Spleen (tissue), 11 donors: ENCODE measurements around the gene PDGFRA. TPM values are rescaled to one million over a fixed set of nuclear protein-coding genes. Genes with fewer than 3 reads are reported as not detected.

Experiments used
- DNase-seq: peaks from one replicate; pipeline ENCODE4 v3.0.0-alpha.2; 2020
- H3K27ac ChIP-seq, 8 donors: fragments of 200-600 bp; sonication (generic) in 7 of 8; 1 replicate in 4 of 8; 2 replicates in 4 of 8; pipeline versions ENCODE4 v1.5.0 to v1.8.0; 2016 to 2021; ENCODE audit warnings: inconsistent platforms in 4 of 8, mild to moderate bottlenecking in 4 of 8, moderate library complexity in 1 of 8
- H3K27me3 ChIP-seq, 7 donors: fragments of 200-600 bp; sonication (generic) in 6 of 7; replicated peaks in 1 of 7; 1 replicate in 4 of 7; 2 replicates in 3 of 7; pipeline versions ENCODE4 v1.5.0 to v1.8.0; 2016 to 2021; ENCODE audit warnings: inconsistent platforms in 3 of 7, mild to moderate bottlenecking in 1 of 7
- H3K36me3 ChIP-seq, 6 donors: fragments of 200-600 bp; sonication (generic) in 5 of 6; 1 replicate in 4 of 6; 2 replicates in 2 of 6; pipeline versions ENCODE4 v1.5.0 to v1.8.0; 2016 to 2021; ENCODE audit warnings: inconsistent platforms in 2 of 6
- H3K4me1 ChIP-seq, 6 donors: fragments of 200-600 bp; sonication (generic) in 5 of 6; 1 replicate in 3 of 6; 2 replicates in 3 of 6; pipeline versions ENCODE4 v1.5.0 to v1.8.0; 2016 to 2021; ENCODE audit warnings: inconsistent platforms in 3 of 6
- H3K4me3 ChIP-seq, 8 donors: fragments of 200-600 bp; sonication (generic) in 7 of 8; 1 replicate in 4 of 8; 2 replicates in 4 of 8; pipeline versions ENCODE4 v1.5.0 to v1.8.0; 2016 to 2021; ENCODE audit warnings: inconsistent platforms in 4 of 8, mild to moderate bottlenecking in 4 of 8, moderate library complexity in 2 of 8
- H3K9me3 ChIP-seq, 8 donors: fragments of 200-600 bp; sonication (generic) in 7 of 8; 1 replicate in 4 of 8; 2 replicates in 4 of 8; pipeline versions ENCODE4 v1.5.0 to v1.8.0; 2016 to 2021; ENCODE audit warnings: inconsistent platforms in 4 of 8
- CTCF ChIP-seq, 11 experiments: fragments of 200-600 bp in 7 of 11; fragments of 450-650 bp in 4 of 11; sonication (generic) in 4 of 11; IDR thresholded peaks in 8 of 11; conservative IDR thresholded peaks in 3 of 11; 1 replicate in 7 of 11; 2 replicates in 4 of 11; pipeline versions ENCODE4 v1.4.0 to v1.8.0; 2016 to 2021; ENCODE audit warnings: antibody characterized with exemption in 11 of 11, inconsistent platforms in 4 of 11, mild to moderate bottlenecking in 1 of 11
- POLR2A ChIP-seq, 3 donors: fragments of 450-650 bp; IDR thresholded peaks; one replicate each; pipeline ENCODE4 v1.5.1; 2017; ENCODE audit warnings: antibody characterized with exemption in 3 of 3, mild to moderate bottlenecking in 1 of 3
- POLR2AphosphoS5 ChIP-seq, 3 donors: sonication (generic); formaldehyde crosslinking; IDR thresholded peaks; one replicate each; pipeline ENCODE4 v1.5.1; 2017; ENCODE audit warnings: antibody characterized with exemption in 3 of 3
- WGBS, 5 donors: extraction: QIAGEN DNeasy Blood & Tissue Kit in 3 of 5; methylation state at CpG; one replicate each; pipeline versions ENCODE4 v1.1.5 to v1.1.7; 2013 to 2018; 5-methylcytosine and 5-hydroxymethylcytosine counted together
- intact Hi-C: fragments of 100-400 bp; cut with DNase I; formaldehyde crosslinking; loops from one replicate; pipeline ENCODE4 v1.15.0; 2023; ENCODE audit warnings: low total_unique reads
- polyA plus RNA-seq, 3 donors: library from polyadenylated mRNA; stranded (reverse); fragments of 200-250 nt; gene quantifications; one replicate each; pipeline ENCODE4 v1.2.1, GENCODE V29; 2013
- total RNA-seq, 7 donors: library from RNA; depleted of rRNA in 3 of 7; stranded (reverse); fragments of >200 nt in 3 of 7; fragmentation: NEBNext Ultra II Directional in 4 of 7; extraction: Animal tissue kit (Norgen Biotek cat#: 25700) in 4 of 7; gene quantifications; one replicate each; pipeline versions ENCODE4 v1.1.0 to v1.2.1, GENCODE V29; 2016 to 2021
- donor health status: healthy with polysubstance abuse.
- donor health status: DM: no; HTN: no; CAD: no; lungs with moderate emphysema.
- donor health status: DM: no; HTN: no; CAD: no.
- donor health status: Bipolar disorder and iron deficiency.
- donor health status: healthy.
- donor health status: DM: no; HTN: no; CAD: no.
- donor health status: DM: yes; HTN: yes; CAD: no.

Gene PDGFRA
- total and polyA plus RNA-seq, 10 donors = 11.1 to 399 (median 172) TPM

DNA sequence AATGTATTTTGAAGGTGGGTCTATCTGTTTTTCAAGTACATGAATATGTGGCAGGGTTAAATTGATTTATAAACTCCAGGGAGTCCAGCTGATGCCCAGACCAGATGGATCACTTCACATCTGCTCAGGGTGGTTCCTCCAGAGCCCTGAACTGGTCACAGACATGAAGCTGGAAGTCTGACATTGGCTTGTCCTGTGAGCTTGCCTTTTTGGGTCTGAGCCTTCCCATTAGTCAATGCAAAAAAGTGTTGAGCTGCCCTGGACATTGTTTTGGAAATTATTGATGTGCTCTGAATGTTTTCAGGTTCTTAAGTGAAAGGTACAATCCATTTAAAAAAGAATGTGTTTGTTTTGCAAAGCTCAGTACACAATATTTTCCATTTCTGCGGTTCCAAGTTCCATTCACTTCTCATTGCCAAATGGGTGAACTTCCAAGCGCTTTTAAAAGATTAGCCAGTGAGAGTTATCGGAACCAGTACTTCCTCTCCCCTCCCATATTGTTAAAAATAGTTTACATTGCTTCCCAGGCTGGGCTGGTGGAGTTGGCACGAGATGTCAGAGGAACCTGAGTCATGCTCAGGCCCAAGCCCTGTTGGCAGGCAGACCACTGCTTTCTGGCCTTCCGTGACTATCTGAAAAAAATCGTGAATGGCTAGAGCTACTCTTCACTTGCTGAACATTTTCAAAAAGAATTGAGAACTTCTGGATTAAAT is 52.1 kb downstream of the PDGFRA start:
- TF ChIP-seq POLR2A (IDR thresholded peaks at IDR 0.05) (no peak), POLR2AphosphoS5 (IDR thresholded peaks at IDR 0.05) (peak in 2 of 3 donors; percentile 65 to 77)
- Histone ChIP-seq H3K4me3 (no peak overlapping the region), H3K27me3 (peaks cover 0 to 17% (median 0%) of the 10 kb centered on the region in 7 donors), H3K4me1 (peaks cover 3 to 48% (median 14%) of the 10 kb centered on the region in 6 donors), H3K9me3 (peaks cover 0 to 22% (median 19%) of the 10 kb centered on the region in 8 donors), H3K36me3 (peaks cover 0 to 45% (median 0%) of the 10 kb centered on the region in 6 donors), H3K27ac (peak overlapping the region in 5 of 8 donors; percentile 15 to 63 (median 46))
- intact Hi-C loops = no loop called here
- WGBS, 5 donors = 14 to 25% (median 22%) methylated on average over 6 of the region's 6 CpGs
- DNase-seq = no peak

DNA sequence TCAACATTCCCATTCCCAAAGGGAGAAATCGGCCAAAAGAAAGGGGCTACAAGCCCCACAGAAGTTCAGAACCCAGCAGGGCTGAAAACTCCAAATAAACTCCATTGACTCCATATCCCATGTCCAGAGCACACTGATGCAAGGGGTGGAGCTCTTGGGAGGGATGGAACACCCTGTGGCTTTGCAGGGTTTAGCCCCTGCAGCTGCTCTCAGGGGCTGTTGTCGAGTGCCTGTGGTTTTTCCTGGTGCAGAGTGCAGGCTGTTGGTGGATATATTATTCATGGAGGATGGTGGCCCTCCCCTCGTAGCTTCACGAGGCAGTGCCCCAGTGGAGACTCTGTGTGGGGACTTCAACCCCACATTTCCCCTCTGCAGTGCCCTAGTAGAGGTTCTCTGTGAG is 53.7 kb downstream of the PDGFRA start:
- intact Hi-C loops = no loop called here
- H3K27ac ChIP-seq = no peak overlapping the region
- peaks cover 0 to 32% (median 5%) of the 10 kb centered on the region in 6 donors for H3K4me1 ChIP-seq
- H3K27me3 ChIP-seq = peaks cover 0 to under 1% (median 0%) of the 10 kb centered on the region in 7 donors
- peaks cover 0 to 22% (median 19%) of the 10 kb centered on the region in 8 donors for H3K9me3 ChIP-seq
- DNase-seq = no peak
- H3K36me3 ChIP-seq = peaks cover 0 to 59% (median 2%) of the 10 kb centered on the region in 6 donors
- no peak overlapping the region for H3K4me3 ChIP-seq
- no peak for TF ChIP-seq CTCF (IDR thresholded peaks at IDR 0.05 in 8 of 11, conservative IDR thresholded peaks at IDR 0.05 in 3 of 11)
- TF ChIP-seq POLR2A (IDR thresholded peaks at IDR 0.05) = no peak
- TF ChIP-seq POLR2AphosphoS5 (IDR thresholded peaks at IDR 0.05) = no peak
- 81 to 95% (median 84%) methylated on average over 4 of the region's 4 CpGs for WGBS, 5 donors

DNA sequence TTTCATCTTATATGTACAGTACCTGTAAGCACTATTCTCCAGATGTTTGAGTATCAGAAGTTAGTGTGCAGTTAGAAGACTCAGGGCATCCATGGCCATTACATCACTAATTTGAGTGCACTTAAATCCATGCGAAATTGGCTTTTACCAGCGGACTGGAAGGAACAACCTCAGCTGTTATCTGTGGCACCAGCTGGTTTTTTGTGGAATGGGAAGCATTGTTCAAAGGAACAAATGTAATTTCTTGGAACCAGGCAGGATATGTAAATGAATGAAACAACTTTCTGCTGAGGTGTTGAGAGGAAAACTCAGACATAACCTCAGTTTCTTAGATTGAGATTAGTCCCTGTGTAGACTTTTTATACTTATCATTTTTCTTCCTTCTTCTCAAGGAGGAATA is 60.2 kb downstream of the PDGFRA start:
- no peak for DNase-seq
- Histone ChIP-seq H3K36me3 (peaks cover 0 to 76% (median 0%) of the 10 kb centered on the region in 6 donors), H3K4me1 (no peaks in the 10 kb centered on the region), H3K4me3 (no peak overlapping the region), H3K27ac (no peak overlapping the region), H3K27me3 (peaks cover 0 to 4% (median 0%) of the 10 kb centered on the region in 7 donors), H3K9me3 (peaks cover 0 to 3% (median 2%) of the 10 kb centered on the region in 8 donors)
- TF ChIP-seq CTCF (IDR thresholded peaks at IDR 0.05 in 8 of 11, conservative IDR thresholded peaks at IDR 0.05 in 3 of 11) = no peak
- TF ChIP-seq POLR2AphosphoS5 (IDR thresholded peaks at IDR 0.05) = no peak
- TF ChIP-seq POLR2A (IDR thresholded peaks at IDR 0.05) = no peak
- intact Hi-C loops = no loop called here
- WGBS, 5 donors = 64 to 86% (median 79%) methylated on average over 2 of the region's 2 CpGs

DNA sequence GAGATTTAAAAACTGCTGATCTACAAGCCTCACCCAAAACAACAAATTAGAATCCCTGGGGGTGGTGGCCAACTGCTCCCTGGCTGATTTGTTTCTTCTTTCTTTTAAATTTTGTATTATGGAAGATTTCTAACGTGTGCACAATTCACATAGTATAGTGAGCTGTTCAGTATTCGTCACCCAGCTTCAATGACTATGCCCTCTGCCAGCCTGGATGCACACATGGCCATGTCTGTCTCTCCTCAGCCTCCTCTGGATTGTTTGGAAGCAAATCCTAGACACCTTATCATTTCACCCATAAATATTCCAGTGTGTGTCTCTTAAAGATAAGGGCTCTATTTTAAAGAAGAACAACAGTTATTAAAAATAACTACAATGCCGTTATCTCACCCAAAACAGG is 61.9 kb downstream of the PDGFRA start:
- intact Hi-C loops = no loop called here
- no peaks in the 10 kb centered on the region for H3K4me1 ChIP-seq
- no peak overlapping the region for H3K27ac ChIP-seq
- H3K9me3 ChIP-seq = no peaks in the 10 kb centered on the region
- H3K4me3 ChIP-seq = no peak overlapping the region
- peaks cover 0 to 4% (median 0%) of the 10 kb centered on the region in 7 donors for H3K27me3 ChIP-seq
- TF ChIP-seq POLR2AphosphoS5 (IDR thresholded peaks at IDR 0.05) = no peak
- 79 to 91% (median 81%) methylated on average over 3 of the region's 3 CpGs for WGBS, 5 donors
- no peak for DNase-seq
- peaks cover 0 to 83% (median 2%) of the 10 kb centered on the region in 6 donors for H3K36me3 ChIP-seq

- WGBS, 5 donors = 71 to 87% (median 76%) methylated on average over 7 of the region's 7 CpGs
- H3K4me1 ChIP-seq = peaks cover 0 to 4% (median 0%) of the 10 kb centered on the region in 6 donors
- H3K27me3 ChIP-seq = no peaks in the 10 kb centered on the region
- no peak overlapping the region for H3K4me3 ChIP-seq
- peaks cover 0 to 20% (median 16%) of the 10 kb centered on the region in 8 donors for H3K9me3 ChIP-seq
- no peak overlapping the region for H3K27ac ChIP-seq
- no peak for DNase-seq
- H3K36me3 ChIP-seq = peaks cover 0 to 48% (median 0%) of the 10 kb centered on the region in 6 donors
- TF ChIP-seq POLR2A (IDR thresholded peaks at IDR 0.05) = no peak
- TF ChIP-seq POLR2AphosphoS5 (IDR thresholded peaks at IDR 0.05) = no peak
- TF ChIP-seq CTCF (IDR thresholded peaks at IDR 0.05 in 8 of 11, conservative IDR thresholded peaks at IDR 0.05 in 3 of 11) = no peak
- intact Hi-C loops = no loop called here
Observed at GRCh38 chr4:54296548-54297203, 67.6 kb downstream of the PDGFRA start.
